ENCODE results near the gene TLCD3B.

- TF ChIP-seq CTCF (IDR thresholded peaks at IDR 0.05; ENCODE audit: insufficient read depth, low read depth, low read length): no peak
- TF ChIP-seq EZH2 (IDR thresholded peaks at IDR 0.05; ENCODE audit: insufficient read depth, low read length): no peak
Measured at GRCh38 chr16:30068333-30068732, 37.3 kb upstream of the TLCD3B start.
